GM18499 (cell line): ENCODE measurements around the gene PARD6G.

Experiments
- ATAC-seq: cut with Tn5 transposase; IDR thresholded peaks from one replicate; pipeline ENCODE4 v1.9.1; 2021; ENCODE audit warnings: moderate number of reproducible peaks; ENCODE audit not compliant: insufficient read depth, unreplicated experiment

The PARD6G gene

GRCh38 chr18:80218341-80219227 is 28.7 kb downstream of the PARD6G start:
- no peak for ATAC-seq

GRCh38 chr18:80213182-80213581 is 34.1 kb downstream of the PARD6G start:
- no peak for ATAC-seq

GRCh38 chr18:80210312-80211083 is 36.8 kb downstream of the PARD6G start:
- no peak for ATAC-seq

- no peak for ATAC-seq
These were observed 38.7 kb downstream of the PARD6G start for GRCh38 chr18:80208620-80209019.

- no peak for ATAC-seq
These were observed 42.0 kb downstream of the PARD6G start for GRCh38 chr18:80205294-80205693.

- ATAC-seq = no peak
These were observed 43.2 kb downstream of the PARD6G start for GRCh38 chr18:80204142-80204541.

- no peak for ATAC-seq
These were observed 44.1 kb downstream of the PARD6G start for GRCh38 chr18:80203249-80203648.

- ATAC-seq = peak; percentile 90
These were observed 44.9 kb downstream of the PARD6G start for GRCh38 chr18:80202264-80202998.

GRCh38 chr18:80201739-80202138 is 45.6 kb downstream of the PARD6G start:
- ATAC-seq = peak; percentile 2

GRCh38 chr18:80200932-80201672 is 46.2 kb downstream of the PARD6G start:
- ATAC-seq = no peak

- ATAC-seq = no peak
These were observed 47.0 kb downstream of the PARD6G start for GRCh38 chr18:80200171-80200931.

- no peak for ATAC-seq
These were observed 48.1 kb downstream of the PARD6G start for GRCh38 chr18:80198994-80199748.

- ATAC-seq = no peak
These were observed 48.9 kb downstream of the PARD6G start for GRCh38 chr18:80198391-80198790.

GRCh38 chr18:80197528-80197927 is 49.8 kb downstream of the PARD6G start:
- ATAC-seq = no peak

GRCh38 chr18:80196528-80197320 is 50.6 kb downstream of the PARD6G start:
- no peak for ATAC-seq

GRCh38 chr18:80194874-80195570 is 52.3 kb downstream of the PARD6G start:
- ATAC-seq = no peak

- ATAC-seq = no peak
These were observed 53.6 kb downstream of the PARD6G start for GRCh38 chr18:80193701-80194100.
